ENCODE measurements around the gene EPRS1. TPM values are rescaled to one million over a fixed set of nuclear protein-coding genes. Genes with fewer than 3 reads are reported as not detected.
A peak's percentile ranks its signal among the peaks of the same experiment; 100 is the strongest.

EPRS1 gene
- total and polyA plus RNA-seq, 8 donors = 15.8 to 89.6 (median 33.8) TPM

DNA sequence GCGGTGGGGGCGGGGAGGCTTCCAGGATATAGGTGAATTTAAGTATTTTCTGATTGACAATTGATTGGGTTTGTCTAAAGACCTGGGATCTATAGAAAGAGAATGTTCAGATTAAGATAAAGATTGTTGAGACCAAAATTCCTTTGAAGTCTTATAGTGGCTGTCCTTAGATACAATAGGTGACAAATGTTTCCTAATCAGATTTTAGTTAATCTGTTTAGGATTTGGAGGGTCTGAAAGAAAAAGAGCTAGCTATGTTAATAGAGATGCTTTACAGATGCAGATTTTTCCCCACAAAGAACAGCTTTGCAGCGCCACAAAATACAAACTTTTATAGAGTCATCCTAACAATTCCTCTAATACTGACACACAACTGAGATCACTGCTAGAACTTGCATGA is 14.6 kb upstream of the EPRS1 start:
- intact Hi-C loops (cut with DNase I; ENCODE audit: low total_unique reads) = no loop called here

DNA sequence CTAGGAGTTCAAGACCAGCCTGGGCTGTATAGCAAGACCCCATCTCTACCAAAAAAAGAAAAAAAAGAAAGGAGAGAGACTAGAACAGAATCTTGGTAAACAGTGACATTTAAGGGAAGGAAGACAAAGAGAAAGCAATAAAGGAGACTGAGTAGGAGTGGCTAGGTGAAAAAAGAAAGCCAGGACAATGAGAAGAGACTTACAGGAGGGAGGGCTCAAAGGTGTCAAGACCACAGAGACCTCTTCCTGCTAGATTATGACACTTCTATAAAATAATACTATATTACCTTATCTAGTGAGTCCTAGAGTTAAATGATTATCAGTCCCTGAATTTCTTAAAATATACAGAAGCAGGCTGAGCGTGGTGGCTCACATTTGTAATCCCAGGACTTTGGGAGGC is 10.1 kb upstream of the EPRS1 start:
- TF ChIP-seq POLR2A (IDR thresholded peaks at IDR 0.05) = no peak
- TF ChIP-seq, protein P1, sequence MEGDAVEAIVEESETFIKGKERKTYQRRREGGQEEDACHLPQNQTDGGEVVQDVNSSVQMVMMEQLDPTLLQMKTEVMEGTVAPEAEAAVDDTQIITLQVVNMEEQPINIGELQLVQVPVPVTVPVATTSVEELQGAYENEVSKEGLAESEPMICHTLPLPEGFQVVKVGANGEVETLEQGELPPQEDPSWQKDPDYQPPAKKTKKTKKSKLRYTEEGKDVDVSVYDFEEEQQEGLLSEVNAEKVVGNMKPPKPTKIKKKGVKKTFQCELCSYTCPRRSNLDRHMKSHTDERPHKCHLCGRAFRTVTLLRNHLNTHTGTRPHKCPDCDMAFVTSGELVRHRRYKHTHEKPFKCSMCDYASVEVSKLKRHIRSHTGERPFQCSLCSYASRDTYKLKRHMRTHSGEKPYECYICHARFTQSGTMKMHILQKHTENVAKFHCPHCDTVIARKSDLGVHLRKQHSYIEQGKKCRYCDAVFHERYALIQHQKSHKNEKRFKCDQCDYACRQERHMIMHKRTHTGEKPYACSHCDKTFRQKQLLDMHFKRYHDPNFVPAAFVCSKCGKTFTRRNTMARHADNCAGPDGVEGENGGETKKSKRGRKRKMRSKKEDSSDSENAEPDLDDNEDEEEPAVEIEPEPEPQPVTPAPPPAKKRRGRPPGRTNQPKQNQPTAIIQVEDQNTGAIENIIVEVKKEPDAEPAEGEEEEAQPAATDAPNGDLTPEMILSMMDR (IDR thresholded peaks at IDR 0.05) = no peak
- TF ChIP-seq EP300 (IDR thresholded peaks at IDR 0.05) = no peak
- no peak for TF ChIP-seq POLR2AphosphoS5 (IDR thresholded peaks at IDR 0.05)
- H3K4me1 ChIP-seq = no peaks in the 10 kb centered on the region
- 83 to 100% (median 94%) methylated on average over 1 of the region's 1 CpG for WGBS, 5 donors
- no peak overlapping the region for H3K4me3 ChIP-seq
- H3K27me3 ChIP-seq = no peaks in the 10 kb centered on the region
- H3K27ac ChIP-seq = no peak overlapping the region
- H3K36me3 ChIP-seq = peaks cover 0 to 57% (median 51%) of the 10 kb centered on the region in 4 donors
- intact Hi-C loops (cut with DNase I; ENCODE audit: low total_unique reads) = no loop called here
- no peaks in the 10 kb centered on the region for H3K9me3 ChIP-seq
- DNase-seq = no peak

More for the DNA sequence above, 14.6 kb upstream of the EPRS1 start:
- no peaks in the 10 kb centered on the region for H3K4me1 ChIP-seq
- H3K27ac ChIP-seq = no peak overlapping the region
- peaks cover 13 to 94% (median 90%) of the 10 kb centered on the region in 4 donors for H3K36me3 ChIP-seq
- H3K27me3 ChIP-seq = no peaks in the 10 kb centered on the region
- no peaks in the 10 kb centered on the region for H3K9me3 ChIP-seq
- TF ChIP-seq, protein P1 (IDR thresholded peaks at IDR 0.05) = no peak
- TF ChIP-seq EP300 (IDR thresholded peaks at IDR 0.05) = no peak
- no peak for TF ChIP-seq POLR2AphosphoS5 (IDR thresholded peaks at IDR 0.05)
- TF ChIP-seq POLR2A (IDR thresholded peaks at IDR 0.05) = no peak
- DNase-seq = no peak
- 94 to 97% (median 96%) methylated on average over 3 of the region's 3 CpGs for WGBS, 5 donors
- H3K4me3 ChIP-seq = no peak overlapping the region

DNA sequence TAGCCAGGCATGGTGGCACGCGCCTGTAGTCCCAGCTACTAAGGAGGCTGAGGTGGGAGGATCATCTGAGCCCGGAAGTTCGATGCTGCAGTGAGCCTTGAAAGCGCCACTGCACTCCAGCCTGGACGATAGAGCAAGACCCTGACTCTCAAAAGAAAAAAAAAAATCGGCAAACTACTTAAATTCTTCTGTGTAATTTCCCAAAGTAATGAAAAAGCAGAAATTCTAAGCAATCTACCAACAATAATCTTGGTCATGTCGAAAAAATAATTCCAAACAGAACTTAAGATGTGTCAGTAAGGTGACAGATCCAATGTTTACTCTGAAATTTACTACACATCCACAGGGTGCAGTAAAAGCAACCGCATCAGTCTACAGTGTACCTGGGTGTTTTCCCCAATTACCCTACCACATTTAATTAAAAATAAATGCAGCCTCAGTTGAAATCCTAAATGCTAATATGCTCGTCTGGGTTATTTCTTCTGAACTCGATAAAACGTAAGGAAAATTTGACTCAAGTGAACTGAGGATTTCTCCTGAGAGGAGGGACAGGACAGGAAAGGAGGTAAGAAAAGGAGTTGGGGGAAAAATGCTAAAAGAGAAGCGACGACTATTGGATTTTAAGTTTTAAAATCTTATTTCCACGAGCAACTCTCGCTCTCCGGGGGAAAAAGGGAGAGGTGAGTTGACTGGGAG is 801 bp downstream of the EPRS1 start:
- peak in 1 of 2 donors; percentile 23 for DNase-seq
- H3K9me3 ChIP-seq = no peaks in the 10 kb centered on the region
- no peak for TF ChIP-seq POLR2A (IDR thresholded peaks at IDR 0.05)
- TF ChIP-seq POLR2AphosphoS5 (IDR thresholded peaks at IDR 0.05) = no peak
- TF ChIP-seq, protein P1 (IDR thresholded peaks at IDR 0.05) = no peak
- no peak for TF ChIP-seq EP300 (IDR thresholded peaks at IDR 0.05)
- H3K36me3 ChIP-seq = peaks cover 0 to 19% (median 15%) of the 10 kb centered on the region in 4 donors
- peak overlapping the region; percentile 86 to 93 (median 89) for H3K27ac ChIP-seq
- WGBS, 5 donors = 19 to 28% (median 23%) methylated on average over 17 of the region's 17 CpGs
- peak overlapping the region; percentile 79 to 90 (median 88) for H3K4me3 ChIP-seq
- H3K27me3 ChIP-seq = no peaks in the 10 kb centered on the region
- intact Hi-C loops (cut with DNase I; ENCODE audit: low total_unique reads) = loop anchor here (5.0 kb wide), 1 partner anchor 42 kb away; the partner anchor contains the start of gene BPNT1
- peaks cover 0 to 38% (median 26%) of the 10 kb centered on the region in 4 donors for H3K4me1 ChIP-seq

GRCh38 chr1:220044678-220045355 is 1.5 kb downstream of the EPRS1 start:
- H3K9me3 ChIP-seq = no peaks in the 10 kb centered on the region
- peaks cover 1 to 26% (median 21%) of the 10 kb centered on the region in 4 donors for H3K36me3 ChIP-seq
- no peak for TF ChIP-seq POLR2A (IDR thresholded peaks at IDR 0.05)
- no peak for TF ChIP-seq POLR2AphosphoS5 (IDR thresholded peaks at IDR 0.05)
- TF ChIP-seq, protein P1 (IDR thresholded peaks at IDR 0.05) = no peak
- TF ChIP-seq EP300 (IDR thresholded peaks at IDR 0.05) = no peak
- intact Hi-C loops (cut with DNase I; ENCODE audit: low total_unique reads) = loop anchor here (5.0 kb wide), 1 partner anchor 42 kb away; the partner anchor contains the start of gene BPNT1
- no peaks in the 10 kb centered on the region for H3K27me3 ChIP-seq
- 45 to 58% (median 49%) methylated on average over 4 of the region's 4 CpGs for WGBS, 5 donors
- peak overlapping the region; percentile 79 to 90 (median 88) for H3K4me3 ChIP-seq
- H3K27ac ChIP-seq = peak overlapping the region in 4 of 5 donors; percentile 86 to 93 (median 89)
- H3K4me1 ChIP-seq = peaks cover 0 to 38% (median 26%) of the 10 kb centered on the region in 4 donors
- DNase-seq = peak in 1 of 2 donors; percentile 10

All from stomach (tissue), 9 donors.